Stimulated activated memory B cell treated with anti-CD40 and anti-IgM and Interleukin-4, amounts not matched to agents 10 μg/mL and 1 μg/mL and 100 μg/mL, for 72 hours (primary cell): ENCODE measurements around the gene ZNF598.
"Not testable (repeated sequence)": the region's sequence is repeated elsewhere in the genome, so short reads cannot be mapped to it uniquely, and the experiment has no call there.

Experiments used
- ATAC-seq: fragments of 150-1000 bp; cut with Tn5 transposase; 2 replicates; pipeline ENCODE4 v1.10.0; 2021
- H3K27ac Mint-ChIP-seq: one replicate; pipeline ENCODE4 v1.8.0; 2022; ENCODE audit warnings: mild to moderate bottlenecking, mixed read lengths
- H3K27me3 Mint-ChIP-seq: one replicate; pipeline ENCODE4 v1.8.0; 2022; ENCODE audit warnings: mixed read lengths
- H3K36me3 Mint-ChIP-seq: one replicate; pipeline ENCODE4 v1.8.0; 2022; ENCODE audit warnings: mixed read lengths
- H3K4me1 Mint-ChIP-seq: one replicate; pipeline ENCODE4 v1.8.0; 2022; ENCODE audit warnings: mixed read lengths
- H3K4me3 Mint-ChIP-seq: one replicate; pipeline ENCODE4 v1.8.0; 2022; ENCODE audit warnings: mild to moderate bottlenecking, moderate library complexity, mixed read lengths
- H3K9me3 Mint-ChIP-seq: one replicate; pipeline ENCODE4 v1.8.0; 2022; ENCODE audit warnings: mixed read lengths

ZNF598 gene

GRCh38 chr16:1960665-1961630, 48.7 kb downstream of the ZNF598 start:
- ATAC-seq: no peak
- Mint-ChIP-seq H3K27me3 (no peaks in the 10 kb centered on the region), H3K4me1 (peaks cover 61% of the 10 kb centered on the region), H3K27ac (peak overlapping the region; percentile 97), H3K4me3 (peak overlapping the region; percentile 99), H3K36me3 (peaks cover 31% of the 10 kb centered on the region), H3K9me3 (no peaks in the 10 kb centered on the region)

- Mint-ChIP-seq H3K4me3 (peak within 1 kb of the TSS; percentile 99), H3K27ac (peak within 1 kb of the TSS; percentile 97), H3K9me3 (no peaks in the 10 kb centered on the region), H3K27me3 (no peaks in the 10 kb centered on the region), H3K4me1 (peaks cover 54% of the 10 kb centered on the region), H3K36me3 (peaks cover 31% of the 10 kb centered on the region)
- peak; percentile 91 for ATAC-seq
Measured at GRCh38 chr16:1959269-1960039, 50.2 kb downstream of the ZNF598 start, which contains the start of gene NDUFB10. Gene NDUFB10 (plus strand): TSS chr16:1959538. CDS start chr16:1959625, 87 bp downstream.

- H3K36me3 Mint-ChIP-seq: peaks cover 27% of the 10 kb centered on the region
- no peaks in the 10 kb centered on the region for H3K9me3 Mint-ChIP-seq
- ATAC-seq: peak; percentile 9
- H3K27me3 Mint-ChIP-seq: no peaks in the 10 kb centered on the region
- peak overlapping the region; percentile 97 for H3K27ac Mint-ChIP-seq
- peak overlapping the region; percentile 99 for H3K4me3 Mint-ChIP-seq
- H3K4me1 Mint-ChIP-seq: peaks cover 49% of the 10 kb centered on the region
Measured at GRCh38 chr16:1958715-1959268, 50.8 kb downstream of the ZNF598 start.

GRCh38 chr16:1958143-1958491, 51.5 kb downstream of the ZNF598 start:
- not testable (repeated sequence) for H3K27me3 Mint-ChIP-seq, ATAC-seq, H3K27ac Mint-ChIP-seq, H3K9me3 Mint-ChIP-seq, H3K4me3 Mint-ChIP-seq
- Mint-ChIP-seq H3K36me3 (peaks cover 20% of the 10 kb centered on the region), H3K4me1 (peaks cover 42% of the 10 kb centered on the region)

- ATAC-seq, H3K27ac Mint-ChIP-seq, H3K9me3 Mint-ChIP-seq, H3K4me3 Mint-ChIP-seq, H3K27me3 Mint-ChIP-seq: not testable (repeated sequence)
- H3K36me3 Mint-ChIP-seq: peaks cover 15% of the 10 kb centered on the region
- peaks cover 37% of the 10 kb centered on the region for H3K4me1 Mint-ChIP-seq
Measured at GRCh38 chr16:1957434-1958142, 52.0 kb downstream of the ZNF598 start.

- ATAC-seq: no peak
- no peaks in the 10 kb centered on the region for H3K36me3 Mint-ChIP-seq
- no peak overlapping the region for H3K27ac Mint-ChIP-seq
Measured at GRCh38 chr16:1953734-1954133, 55.9 kb downstream of the ZNF598 start.

GRCh38 chr16:1950559-1950958, 59.1 kb downstream of the ZNF598 start:
- Mint-ChIP-seq H3K27me3 (peaks cover 15% of the 10 kb centered on the region), H3K9me3 (no peaks in the 10 kb centered on the region), H3K4me1 (no peaks in the 10 kb centered on the region), H3K36me3 (no peaks in the 10 kb centered on the region), H3K27ac (no peak overlapping the region), H3K4me3 (no peak overlapping the region)
- ATAC-seq: no peak

More at GRCh38 chr16:1953734-1954133, 55.9 kb downstream of the ZNF598 start:
- Mint-ChIP-seq H3K4me3 (no peak overlapping the region), H3K27me3 (peaks cover 8% of the 10 kb centered on the region), H3K9me3 (no peaks in the 10 kb centered on the region), H3K4me1 (peaks cover 1% of the 10 kb centered on the region)

- Mint-ChIP-seq H3K4me1 (no peaks in the 10 kb centered on the region), H3K9me3 (no peaks in the 10 kb centered on the region), H3K4me3 (no peak overlapping the region), H3K27ac (no peak overlapping the region), H3K36me3 (no peaks in the 10 kb centered on the region), H3K27me3 (peaks cover 15% of the 10 kb centered on the region)
- no peak for ATAC-seq
Measured at GRCh38 chr16:1950047-1950446, 59.6 kb downstream of the ZNF598 start.

GRCh38 chr16:1949507-1949906, 60.1 kb downstream of the ZNF598 start:
- no peaks in the 10 kb centered on the region for H3K36me3 Mint-ChIP-seq
- peaks cover 15% of the 10 kb centered on the region for H3K27me3 Mint-ChIP-seq
- peak overlapping the region; percentile 46 for H3K27ac Mint-ChIP-seq
- peaks cover 2% of the 10 kb centered on the region for H3K4me1 Mint-ChIP-seq
- no peak for ATAC-seq
- no peaks in the 10 kb centered on the region for H3K9me3 Mint-ChIP-seq
- no peak overlapping the region for H3K4me3 Mint-ChIP-seq
